ENCODE measurements around the gene HLA-DQA1. TPM values are rescaled to one million over a fixed set of nuclear protein-coding genes. Genes with fewer than 3 reads are reported as not detected.

The HLA-DQA1 gene
- total RNA-seq, 1 donor from 2014 or later, result not detected

GRCh38 chr6:32613475-32613874 is 23.7 kb upstream of the HLA-DQA1 start:
- TF ChIP-seq CTCF (IDR thresholded peaks at IDR 0.05; ENCODE audit: unreplicated experiment), result no peak
- H3K27me3 Mint-ChIP-seq, result peaks cover 6% of the 10 kb centered on the region
- H3K36me3 Mint-ChIP-seq (ENCODE audit: insufficient read depth), result no peaks in the 10 kb centered on the region
- H3K4me3 Mint-ChIP-seq (ENCODE audit: low read depth), result no peak overlapping the region
- H3K4me1 Mint-ChIP-seq (ENCODE audit: low read depth), result no peaks in the 10 kb centered on the region
- no peak for DNase-seq (ENCODE audit: low spot score, unreplicated experiment)
- H3K9me3 Mint-ChIP-seq (ENCODE audit: low read depth), result no peaks in the 10 kb centered on the region
- H3K27ac Mint-ChIP-seq, result no peak overlapping the region

- Mint-ChIP-seq H3K27me3 (peaks cover 6% of the 10 kb centered on the region), H3K4me1 (ENCODE audit: low read depth) (no peaks in the 10 kb centered on the region), H3K9me3 (ENCODE audit: low read depth) (no peaks in the 10 kb centered on the region), H3K27ac (no peak overlapping the region), H3K4me3 (ENCODE audit: low read depth) (no peak overlapping the region), H3K36me3 (ENCODE audit: insufficient read depth) (no peaks in the 10 kb centered on the region)
- no peak for TF ChIP-seq CTCF (IDR thresholded peaks at IDR 0.05; ENCODE audit: unreplicated experiment)
- DNase-seq (ENCODE audit: low spot score, unreplicated experiment), result no peak
Observed at GRCh38 chr6:32614366-32615081, 22.7 kb upstream of the HLA-DQA1 start.

GRCh38 chr6:32615885-32616532 is 21.2 kb upstream of the HLA-DQA1 start:
- H3K4me3 Mint-ChIP-seq (ENCODE audit: low read depth), result no peak overlapping the region
- H3K27ac Mint-ChIP-seq, result no peak overlapping the region
- no peak for TF ChIP-seq CTCF (IDR thresholded peaks at IDR 0.05; ENCODE audit: unreplicated experiment)
- H3K9me3 Mint-ChIP-seq (ENCODE audit: low read depth), result no peaks in the 10 kb centered on the region
- DNase-seq (ENCODE audit: low spot score, unreplicated experiment), result no peak
- H3K4me1 Mint-ChIP-seq (ENCODE audit: low read depth), result no peaks in the 10 kb centered on the region
- no peaks in the 10 kb centered on the region for H3K36me3 Mint-ChIP-seq (ENCODE audit: insufficient read depth)
- peaks cover 6% of the 10 kb centered on the region for H3K27me3 Mint-ChIP-seq

- H3K27me3 Mint-ChIP-seq, result peaks cover 6% of the 10 kb centered on the region
- H3K36me3 Mint-ChIP-seq (ENCODE audit: insufficient read depth), result no peaks in the 10 kb centered on the region
- no peak overlapping the region for H3K4me3 Mint-ChIP-seq (ENCODE audit: low read depth)
- H3K9me3 Mint-ChIP-seq (ENCODE audit: low read depth), result no peaks in the 10 kb centered on the region
- TF ChIP-seq CTCF (IDR thresholded peaks at IDR 0.05; ENCODE audit: unreplicated experiment), result no peak
- DNase-seq (ENCODE audit: low spot score, unreplicated experiment), result no peak
- no peak overlapping the region for H3K27ac Mint-ChIP-seq
- no peaks in the 10 kb centered on the region for H3K4me1 Mint-ChIP-seq (ENCODE audit: low read depth)
Observed at GRCh38 chr6:32617751-32618150, 19.5 kb upstream of the HLA-DQA1 start.

GRCh38 chr6:32621372-32621771 is 15.8 kb upstream of the HLA-DQA1 start:
- no peaks in the 10 kb centered on the region for H3K36me3 Mint-ChIP-seq (ENCODE audit: insufficient read depth)
- DNase-seq (ENCODE audit: low spot score, unreplicated experiment), result no peak
- no peaks in the 10 kb centered on the region for H3K4me1 Mint-ChIP-seq (ENCODE audit: low read depth)
- H3K27me3 Mint-ChIP-seq, result peaks cover 6% of the 10 kb centered on the region
- no peaks in the 10 kb centered on the region for H3K9me3 Mint-ChIP-seq (ENCODE audit: low read depth)
- H3K4me3 Mint-ChIP-seq (ENCODE audit: low read depth), result no peak overlapping the region
- H3K27ac Mint-ChIP-seq, result no peak overlapping the region
- no peak for TF ChIP-seq CTCF (IDR thresholded peaks at IDR 0.05; ENCODE audit: unreplicated experiment)

Measured in progenitor cell of endocrine pancreas (in vitro differentiated cells).